Nephron (organoid): Measurements from ENCODE around the gene EFCAB14.
A peak's percentile ranks its signal among the peaks of the same experiment; 100 is the strongest.
"Not testable (repeated sequence)": the region's sequence is repeated elsewhere in the genome, so short reads cannot be mapped to it uniquely, and the experiment has no call there.

Experiments
- H3K27ac Mint-ChIP-seq, 3 experiments: 2 replicates each; pipeline ENCODE4 v1.8.0; 2020; ENCODE audit warnings: mixed read lengths in 3 of 3, mild to moderate bottlenecking in 2 of 3, moderate library complexity in 1 of 3
- H3K27me3 Mint-ChIP-seq: 2 replicates; pipeline ENCODE4 v1.8.0; 2021; ENCODE audit warnings: low read depth, mild to moderate bottlenecking, moderate library complexity, mixed read lengths
- H3K36me3 Mint-ChIP-seq: 2 replicates; pipeline ENCODE4 v1.8.0; 2020; ENCODE audit warnings: low read depth, mixed read lengths
- H3K4me1 Mint-ChIP-seq: 2 replicates; pipeline ENCODE4 v1.8.0; 2020; ENCODE audit warnings: mixed read lengths
- H3K4me3 Mint-ChIP-seq, 3 experiments: 2 replicates each; pipeline ENCODE4 v1.8.0; 2020; ENCODE audit warnings: mild to moderate bottlenecking in 3 of 3, mixed read lengths in 3 of 3, moderate library complexity in 2 of 3
- H3K9me3 Mint-ChIP-seq: 2 replicates; pipeline ENCODE4 v1.8.0; 2020; ENCODE audit warnings: mixed read lengths
- TF ChIP-seq, protein P1 (sequence below), 3 experiments: fragments of 200-600 bp; sonication (generic); IDR thresholded peaks; one replicate each; pipeline ENCODE4 v1.5.0; 2021; ENCODE audit warnings: antibody characterized with exemption in 3 of 3; ENCODE audit not compliant: unreplicated experiment in 3 of 3

Gene EFCAB14

DNA sequence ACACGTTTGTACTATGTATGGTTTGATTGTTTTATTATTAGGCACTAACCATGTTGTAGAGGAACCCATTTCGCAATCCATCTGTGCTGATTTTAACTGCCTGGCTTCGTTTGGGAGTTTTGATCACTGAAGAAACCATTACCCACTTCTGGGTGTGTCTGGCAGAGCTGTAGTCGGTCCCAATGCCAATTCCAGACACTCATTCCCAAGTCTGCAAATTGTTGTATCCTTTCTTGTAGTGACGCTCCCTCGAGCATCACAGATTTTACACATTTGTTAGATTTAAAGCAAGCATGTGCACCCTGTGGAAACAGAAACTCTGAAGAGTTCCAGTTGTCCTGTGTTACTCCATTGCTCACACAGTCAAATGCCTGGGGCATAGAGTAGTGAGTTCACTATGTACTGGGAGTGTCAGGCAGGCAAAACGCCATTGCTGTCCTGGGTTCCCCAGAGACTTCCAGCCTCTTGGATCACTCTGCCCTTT, 31.0 kb upstream of the EFCAB14 start:
- Mint-ChIP-seq H3K9me3 (no peaks in the 10 kb centered on the region), H3K4me3 (no peak overlapping the region), H3K27ac (no peak overlapping the region), H3K36me3 (no peaks in the 10 kb centered on the region), H3K4me1 (no peaks in the 10 kb centered on the region), H3K27me3 (peaks cover 56% of the 10 kb centered on the region)
- TF ChIP-seq, protein P1, sequence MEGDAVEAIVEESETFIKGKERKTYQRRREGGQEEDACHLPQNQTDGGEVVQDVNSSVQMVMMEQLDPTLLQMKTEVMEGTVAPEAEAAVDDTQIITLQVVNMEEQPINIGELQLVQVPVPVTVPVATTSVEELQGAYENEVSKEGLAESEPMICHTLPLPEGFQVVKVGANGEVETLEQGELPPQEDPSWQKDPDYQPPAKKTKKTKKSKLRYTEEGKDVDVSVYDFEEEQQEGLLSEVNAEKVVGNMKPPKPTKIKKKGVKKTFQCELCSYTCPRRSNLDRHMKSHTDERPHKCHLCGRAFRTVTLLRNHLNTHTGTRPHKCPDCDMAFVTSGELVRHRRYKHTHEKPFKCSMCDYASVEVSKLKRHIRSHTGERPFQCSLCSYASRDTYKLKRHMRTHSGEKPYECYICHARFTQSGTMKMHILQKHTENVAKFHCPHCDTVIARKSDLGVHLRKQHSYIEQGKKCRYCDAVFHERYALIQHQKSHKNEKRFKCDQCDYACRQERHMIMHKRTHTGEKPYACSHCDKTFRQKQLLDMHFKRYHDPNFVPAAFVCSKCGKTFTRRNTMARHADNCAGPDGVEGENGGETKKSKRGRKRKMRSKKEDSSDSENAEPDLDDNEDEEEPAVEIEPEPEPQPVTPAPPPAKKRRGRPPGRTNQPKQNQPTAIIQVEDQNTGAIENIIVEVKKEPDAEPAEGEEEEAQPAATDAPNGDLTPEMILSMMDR (IDR thresholded peaks at IDR 0.05; ENCODE audit: unreplicated experiment in 3 of 3), result no peak

DNA sequence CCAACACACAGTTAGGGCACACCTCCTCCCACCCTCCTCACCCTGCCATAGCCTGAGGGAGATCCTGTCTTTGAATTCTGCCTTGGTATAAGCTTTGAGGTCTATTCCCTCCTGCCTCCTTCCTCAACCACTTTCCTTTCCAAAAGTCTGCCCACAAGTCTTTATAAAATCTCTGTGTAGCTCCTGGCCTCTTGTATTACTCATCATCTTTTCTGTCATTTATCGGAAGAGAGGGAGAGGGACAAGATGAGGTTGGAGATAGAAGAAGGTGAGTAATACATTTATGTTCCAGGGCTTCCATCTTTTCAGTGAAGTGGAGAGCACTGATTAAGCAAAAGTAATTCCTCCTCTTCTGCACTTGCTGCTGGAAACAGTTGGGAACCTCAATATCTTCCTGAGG, 30.5 kb upstream of the EFCAB14 start:
- no peaks in the 10 kb centered on the region for H3K9me3 Mint-ChIP-seq
- no peak overlapping the region for H3K4me3 Mint-ChIP-seq

DNA sequence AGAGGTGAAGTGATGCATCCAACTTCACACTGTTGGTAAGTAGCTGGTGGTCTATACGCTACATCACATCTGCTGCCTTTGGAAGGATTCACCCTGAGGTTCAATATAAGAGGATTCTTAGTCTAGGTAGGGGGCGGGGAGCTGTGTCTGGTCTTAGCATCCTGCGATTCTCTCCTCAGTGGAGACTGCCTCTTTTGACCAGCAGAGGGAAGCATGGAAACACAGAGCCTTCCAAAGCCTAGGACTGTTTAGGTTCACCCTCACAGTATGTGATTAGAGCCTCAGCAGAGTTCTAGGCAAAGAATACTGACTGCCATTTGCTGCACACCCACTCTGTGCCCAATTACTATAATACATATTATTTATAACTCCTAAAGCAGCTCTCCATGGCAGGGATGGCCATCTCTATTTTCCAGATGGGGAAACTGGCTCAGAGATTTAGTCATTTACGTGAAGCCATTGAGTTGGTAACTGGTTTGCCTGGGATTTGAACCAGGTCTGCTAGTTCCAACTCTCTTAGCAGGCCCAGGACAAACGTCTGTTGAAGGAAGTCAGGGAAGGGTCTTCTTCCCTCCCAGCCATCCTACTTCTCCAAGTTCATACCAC, 28.9 kb upstream of the EFCAB14 start:
- Mint-ChIP-seq H3K4me1 (no peaks in the 10 kb centered on the region), H3K4me3 (no peak overlapping the region), H3K36me3 (no peaks in the 10 kb centered on the region), H3K9me3 (no peaks in the 10 kb centered on the region), H3K27me3 (peaks cover 64% of the 10 kb centered on the region), H3K27ac (no peak overlapping the region)
- TF ChIP-seq, protein P1 (IDR thresholded peaks at IDR 0.05; ENCODE audit: unreplicated experiment in 3 of 3), result peak; percentile 78 to 79 (median 78)

More for the DNA sequence above, 30.5 kb upstream of the EFCAB14 start:
- TF ChIP-seq, protein P1 (IDR thresholded peaks at IDR 0.05; ENCODE audit: unreplicated experiment in 3 of 3), result no peak
- Mint-ChIP-seq H3K27ac (no peak overlapping the region), H3K27me3 (peaks cover 61% of the 10 kb centered on the region), H3K36me3 (no peaks in the 10 kb centered on the region), H3K4me1 (no peaks in the 10 kb centered on the region)

DNA sequence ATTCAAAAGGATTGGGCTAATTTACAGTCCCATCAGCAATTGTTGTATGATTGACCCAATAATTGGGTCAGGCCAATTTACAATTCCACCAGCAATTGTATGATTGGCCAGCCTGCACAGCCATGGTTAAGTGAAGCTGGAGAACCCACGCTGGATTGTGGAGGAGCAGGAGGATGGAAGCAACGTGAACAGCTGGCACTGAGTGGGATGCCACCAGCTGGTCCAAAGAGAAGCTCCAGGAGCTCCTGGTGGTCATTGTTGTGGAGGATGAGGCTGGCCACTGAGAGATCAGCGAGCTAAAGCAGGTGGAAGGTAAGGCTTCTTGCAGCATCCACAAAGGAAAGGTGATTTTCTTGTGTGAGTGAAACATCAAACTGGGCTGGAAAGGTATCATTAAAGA, 23.2 kb upstream of the EFCAB14 start:
- Mint-ChIP-seq H3K9me3 (no peaks in the 10 kb centered on the region), H3K4me3 (no peak overlapping the region), H3K27ac (no peak overlapping the region), H3K36me3 (no peaks in the 10 kb centered on the region), H3K4me1 (no peaks in the 10 kb centered on the region), H3K27me3 (peaks cover 47% of the 10 kb centered on the region)
- TF ChIP-seq, protein P1 (IDR thresholded peaks at IDR 0.05; ENCODE audit: unreplicated experiment in 3 of 3), result no peak

DNA sequence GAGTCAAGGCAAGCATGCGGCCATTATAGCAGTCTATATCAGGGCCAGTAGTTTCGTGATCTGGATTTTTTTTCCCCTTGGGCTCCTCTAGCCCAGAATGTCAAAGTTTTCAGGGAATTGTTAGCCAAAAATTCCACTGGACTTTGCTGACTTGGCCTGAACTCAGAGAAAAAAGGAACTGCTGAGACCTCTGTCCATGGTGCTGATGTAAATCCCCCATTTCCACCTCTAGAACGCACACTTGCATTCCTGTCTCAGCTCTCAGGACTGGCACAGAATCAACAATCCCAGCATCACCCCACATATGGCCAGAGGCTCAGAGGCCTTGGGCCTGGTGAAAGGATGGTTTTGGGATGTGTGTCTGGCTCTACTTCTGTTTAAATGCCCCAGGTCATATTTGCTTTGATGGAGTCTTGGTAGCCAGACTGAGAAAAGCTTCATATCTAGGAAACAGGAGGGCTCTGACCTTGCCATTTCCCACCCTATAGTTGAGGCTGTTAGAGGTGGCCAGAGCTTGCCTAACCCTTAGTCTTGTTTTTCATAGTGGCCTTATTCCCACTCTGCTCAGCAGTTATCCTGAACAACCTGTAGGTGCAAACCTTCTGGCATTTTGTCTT, 16.9 kb upstream of the EFCAB14 start:
- H3K27ac Mint-ChIP-seq, result no peak overlapping the region
- peaks cover 33% of the 10 kb centered on the region for H3K27me3 Mint-ChIP-seq
- H3K36me3 Mint-ChIP-seq, result no peaks in the 10 kb centered on the region
- H3K4me3 Mint-ChIP-seq, result no peak overlapping the region
- H3K9me3 Mint-ChIP-seq, result peaks cover 10% of the 10 kb centered on the region
- TF ChIP-seq, protein P1 (IDR thresholded peaks at IDR 0.05; ENCODE audit: unreplicated experiment in 3 of 3), result peak in 2 of 3 experiments; percentile 28 to 46
- no peaks in the 10 kb centered on the region for H3K4me1 Mint-ChIP-seq

DNA sequence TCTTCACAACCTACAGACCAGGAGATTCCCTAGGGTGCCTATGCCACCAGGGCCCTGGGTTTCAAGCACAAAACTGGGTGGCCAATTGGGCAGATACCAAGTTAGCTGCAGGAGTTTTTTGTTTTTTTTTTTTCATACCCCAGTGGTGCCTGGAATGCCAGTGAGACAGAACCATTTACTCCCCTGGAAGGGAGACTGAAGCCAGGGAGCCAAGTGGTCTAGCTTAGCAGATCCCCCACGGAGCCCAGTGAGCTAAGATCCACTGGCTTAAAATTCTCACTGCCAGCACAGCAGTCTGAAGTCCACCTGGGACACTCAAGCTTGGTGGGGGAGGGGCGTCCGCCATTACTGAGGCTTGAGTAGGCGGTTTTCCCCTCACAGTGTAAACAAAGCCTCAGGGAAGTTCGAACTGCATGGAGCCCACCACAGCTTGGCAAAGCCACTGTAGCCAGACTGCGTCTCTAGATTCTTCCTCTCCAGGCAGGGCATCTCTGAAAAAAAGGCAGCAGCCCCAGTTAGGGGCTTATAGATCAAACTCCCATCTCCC, 9.5 kb upstream of the EFCAB14 start:
- not testable (repeated sequence) for H3K4me1 Mint-ChIP-seq, H3K4me3 Mint-ChIP-seq, H3K36me3 Mint-ChIP-seq, H3K27ac Mint-ChIP-seq
- Mint-ChIP-seq H3K27me3 (peaks cover 51% of the 10 kb centered on the region), H3K9me3 (peaks cover 16% of the 10 kb centered on the region)
